ENCODE measurements around the gene CAMK2G. TPM values are rescaled to one million over a fixed set of nuclear protein-coding genes. Genes with fewer than 3 reads are reported as not detected.

CAMK2G gene
- total RNA-seq, 2 donors from 2014 or later: 12.0 to 12.4 TPM

GRCh38 chr10:73868655-73869195 is 5.6 kb downstream of the CAMK2G start:
- ATAC-seq: no peak
- intact Hi-C loops (cut with DNase I): no loop called here
- no peak for DNase-seq

- DNase-seq (no peak), ATAC-seq (peak; percentile 59 to 81)
- intact Hi-C loops (cut with DNase I): no loop called here
These were observed 6.3 kb downstream of the CAMK2G start for GRCh38 chr10:73867871-73868631.

- intact Hi-C loops (cut with DNase I): no loop called here
- ATAC-seq (peak; percentile 40 to 74), DNase-seq (no peak)
These were observed 7.1 kb downstream of the CAMK2G start for GRCh38 chr10:73867126-73867807.

GRCh38 chr10:73866621-73867020 is 7.7 kb downstream of the CAMK2G start:
- DNase-seq: no peak
- no peak for ATAC-seq
- intact Hi-C loops (cut with DNase I): no loop called here

- DNase-seq: peak; percentile 69
- intact Hi-C loops (cut with DNase I): no loop called here
- peak; percentile 29 to 60 for ATAC-seq
These were observed 8.6 kb downstream of the CAMK2G start for GRCh38 chr10:73865459-73866442.

- DNase-seq: no peak
- no peak for ATAC-seq
- intact Hi-C loops (cut with DNase I): no loop called here
These were observed 9.3 kb downstream of the CAMK2G start for GRCh38 chr10:73865107-73865458.

- intact Hi-C loops (cut with DNase I): no loop called here
- ATAC-seq (no peak), DNase-seq (no peak)
These were observed 10.1 kb downstream of the CAMK2G start for GRCh38 chr10:73864229-73864628.

GRCh38 chr10:73863039-73863817 is 11.1 kb downstream of the CAMK2G start:
- intact Hi-C loops (cut with DNase I): no loop called here
- DNase-seq (no peak), ATAC-seq (no peak)

GRCh38 chr10:73862011-73862410 is 12.3 kb downstream of the CAMK2G start:
- DNase-seq (no peak), ATAC-seq (no peak)
- intact Hi-C loops (cut with DNase I): no loop called here

GRCh38 chr10:73859784-73860491 is 14.4 kb downstream of the CAMK2G start:
- DNase-seq: no peak
- intact Hi-C loops (cut with DNase I): no loop called here
- no peak for ATAC-seq

GRCh38 chr10:73859428-73859783 is 14.9 kb downstream of the CAMK2G start:
- intact Hi-C loops (cut with DNase I): no loop called here
- DNase-seq (no peak), ATAC-seq (no peak)

- DNase-seq (no peak), ATAC-seq (no peak)
- intact Hi-C loops (cut with DNase I): no loop called here
These were observed 15.5 kb downstream of the CAMK2G start for GRCh38 chr10:73858750-73859427.

GRCh38 chr10:73858013-73858708 is 16.2 kb downstream of the CAMK2G start:
- DNase-seq (no peak), ATAC-seq (peak in 1 of 2 donors; percentile 21)
- intact Hi-C loops (cut with DNase I): no loop called here

GRCh38 chr10:73857446-73857845 is 16.9 kb downstream of the CAMK2G start:
- ATAC-seq: no peak
- intact Hi-C loops (cut with DNase I): no loop called here
- no peak for DNase-seq

- DNase-seq: no peak
- ATAC-seq: no peak
- intact Hi-C loops (cut with DNase I): no loop called here
These were observed 18.1 kb downstream of the CAMK2G start for GRCh38 chr10:73856261-73856660.

GRCh38 chr10:73855413-73855812 is 18.9 kb downstream of the CAMK2G start:
- DNase-seq (no peak), ATAC-seq (no peak)
- intact Hi-C loops (cut with DNase I): no loop called here

GRCh38 chr10:73854310-73854709 is 20.0 kb downstream of the CAMK2G start:
- ATAC-seq (no peak), DNase-seq (no peak)
- intact Hi-C loops (cut with DNase I): no loop called here

Data from left cardiac atrium (tissue), 4 donors.